ENCODE measurements around the gene FGF1. TPM values are rescaled to one million over a fixed set of nuclear protein-coding genes. Genes with fewer than 3 reads are reported as not detected.

Gene FGF1
- total and polyA plus RNA-seq, 2 donors (not counting 1 experiment from before 2014, with no cell fraction given), result not detected

GRCh38 chr5:142699184-142699720 lies 13.4 kb upstream of the FGF1 start:
- Histone ChIP-seq H2AFZ (ENCODE audit: insufficient read depth, low read depth, low read length, poor library complexity, severe bottlenecking) (no peak overlapping the region), H3K9me3 (ENCODE audit: control extremely low read depth in 1 of 3, control insufficient read depth in 2 of 3, insufficient read depth in 1 of 3, low read length in 2 of 3) (peaks cover 0 to 6% (median 5%) of the 10 kb centered on the region in 3 donors), H3K4me1 (ENCODE audit: control insufficient read depth in 2 of 2, insufficient read depth in 2 of 2, low read length in 2 of 2) (no peaks in the 10 kb centered on the region), H3K4me3 (ENCODE audit: control extremely low read depth in 1 of 5, extremely low read depth in 1 of 5, insufficient read depth in 1 of 5, low read depth in 2 of 5, low read length in 4 of 5) (no peak overlapping the region), H4K20me1 (ENCODE audit: control insufficient read depth, insufficient read depth, low read length, poor library complexity, severe bottlenecking) (no peaks in the 10 kb centered on the region), H3K36me3 (replicated peaks in 1 of 2; ENCODE audit: control extremely low read depth in 1 of 2, control insufficient read depth in 1 of 2, extremely low read depth in 1 of 2, insufficient read depth in 2 of 2, low read length in 1 of 2) (no peaks in the 10 kb centered on the region), H3K27ac (ENCODE audit: low read length in 2 of 2) (no peak overlapping the region), H3K27me3 (replicated peaks in 1 of 4; ENCODE audit: control extremely low read depth in 1 of 4, control insufficient read depth in 3 of 4, insufficient read depth in 4 of 4, low read length in 3 of 4) (peaks cover 0 to 4% (median 2%) of the 10 kb centered on the region in 4 experiments), H3K79me2 (ENCODE audit: control insufficient read depth, insufficient read depth, low read length) (no peaks in the 10 kb centered on the region), H3K9ac (ENCODE audit: low read length) (no peak overlapping the region), H3K4me2 (replicated peaks; ENCODE audit: low read depth, low read length, poor library complexity, severe bottlenecking) (no peak overlapping the region)
- Mint-ChIP-seq H3K27ac (no peak overlapping the region), H3K4me3 (no peak overlapping the region), H3K9me3 (ENCODE audit: insufficient read depth) (no peaks in the 10 kb centered on the region), H3K27me3 (peaks cover 11% of the 10 kb centered on the region), H3K4me1 (no peaks in the 10 kb centered on the region)
- CTCF ChIA-PET, result interaction anchor here (0.7 to 2.0 kb wide), 12 partner anchors 14 to 711 kb away, joined by 3 to 8 read pairs (median 4); no protein-coding TSS in a partner anchor
- peak; percentile 70 for ATAC-seq (ENCODE audit: low read depth)
- POLR2A ChIA-PET, result no interaction called here
- no peak for TF ChIP-seq EZH2 (IDR thresholded peaks at IDR 0.05; ENCODE audit: borderline replicate concordance, insufficient read depth, low read depth, low read length, poor library complexity, severe bottlenecking)
- TF ChIP-seq, protein P1, sequence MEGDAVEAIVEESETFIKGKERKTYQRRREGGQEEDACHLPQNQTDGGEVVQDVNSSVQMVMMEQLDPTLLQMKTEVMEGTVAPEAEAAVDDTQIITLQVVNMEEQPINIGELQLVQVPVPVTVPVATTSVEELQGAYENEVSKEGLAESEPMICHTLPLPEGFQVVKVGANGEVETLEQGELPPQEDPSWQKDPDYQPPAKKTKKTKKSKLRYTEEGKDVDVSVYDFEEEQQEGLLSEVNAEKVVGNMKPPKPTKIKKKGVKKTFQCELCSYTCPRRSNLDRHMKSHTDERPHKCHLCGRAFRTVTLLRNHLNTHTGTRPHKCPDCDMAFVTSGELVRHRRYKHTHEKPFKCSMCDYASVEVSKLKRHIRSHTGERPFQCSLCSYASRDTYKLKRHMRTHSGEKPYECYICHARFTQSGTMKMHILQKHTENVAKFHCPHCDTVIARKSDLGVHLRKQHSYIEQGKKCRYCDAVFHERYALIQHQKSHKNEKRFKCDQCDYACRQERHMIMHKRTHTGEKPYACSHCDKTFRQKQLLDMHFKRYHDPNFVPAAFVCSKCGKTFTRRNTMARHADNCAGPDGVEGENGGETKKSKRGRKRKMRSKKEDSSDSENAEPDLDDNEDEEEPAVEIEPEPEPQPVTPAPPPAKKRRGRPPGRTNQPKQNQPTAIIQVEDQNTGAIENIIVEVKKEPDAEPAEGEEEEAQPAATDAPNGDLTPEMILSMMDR (IDR thresholded peaks at IDR 0.05), result peak; percentile 76
- intact Hi-C loops (cut with micrococcal nuclease), result no loop called here
- WGBS (ENCODE audit: insufficient coverage), result 28% methylated on average over 3 of the region's 3 CpGs
- DNase-seq, result peak; percentile 61

- H3K27me3 Mint-ChIP-seq, result peaks cover 12% of the 10 kb centered on the region
- ATAC-seq (ENCODE audit: low read depth), result no peak
- H3K36me3 ChIP-seq (replicated peaks in 1 of 2; ENCODE audit: control extremely low read depth in 1 of 2, control insufficient read depth in 1 of 2, extremely low read depth in 1 of 2, insufficient read depth in 2 of 2, low read length in 1 of 2), result no peaks in the 10 kb centered on the region
- intact Hi-C loops (cut with micrococcal nuclease), result no loop called here
- no peak overlapping the region for H2AFZ ChIP-seq (ENCODE audit: insufficient read depth, low read depth, low read length, poor library complexity, severe bottlenecking)
- H3K27ac Mint-ChIP-seq, result no peak overlapping the region
- no peak for TF ChIP-seq EZH2 (IDR thresholded peaks at IDR 0.05; ENCODE audit: borderline replicate concordance, insufficient read depth, low read depth, low read length, poor library complexity, severe bottlenecking)
- TF ChIP-seq, protein P1 (IDR thresholded peaks at IDR 0.05), result no peak
- ChIA-PET POLR2A (no interaction called here), CTCF (interaction anchor here (0.7 to 2.0 kb wide), 13 partner anchors 10 to 711 kb away, joined by 3 to 8 read pairs (median 4); no protein-coding TSS in a partner anchor)
- H3K4me2 ChIP-seq (replicated peaks; ENCODE audit: low read depth, low read length, poor library complexity, severe bottlenecking), result no peak overlapping the region
- no peaks in the 10 kb centered on the region for H4K20me1 ChIP-seq (ENCODE audit: control insufficient read depth, insufficient read depth, low read length, poor library complexity, severe bottlenecking)
- H3K27ac ChIP-seq (ENCODE audit: low read length in 2 of 2), result no peak overlapping the region
- H3K4me3 Mint-ChIP-seq, result no peak overlapping the region
- peaks cover 0 to 6% (median 5%) of the 10 kb centered on the region in 3 donors for H3K9me3 ChIP-seq (ENCODE audit: control extremely low read depth in 1 of 3, control insufficient read depth in 2 of 3, insufficient read depth in 1 of 3, low read length in 2 of 3)
- DNase-seq, result no peak
- WGBS (ENCODE audit: insufficient coverage), result 67% methylated on average over 5 of the region's 9 CpGs
- peaks cover 0 to 4% (median 0%) of the 10 kb centered on the region in 4 experiments for H3K27me3 ChIP-seq (replicated peaks in 1 of 4; ENCODE audit: control extremely low read depth in 1 of 4, control insufficient read depth in 3 of 4, insufficient read depth in 4 of 4, low read length in 3 of 4)
- no peaks in the 10 kb centered on the region for H3K79me2 ChIP-seq (ENCODE audit: control insufficient read depth, insufficient read depth, low read length)
- H3K4me1 ChIP-seq (ENCODE audit: control insufficient read depth in 2 of 2, insufficient read depth in 2 of 2, low read length in 2 of 2), result no peaks in the 10 kb centered on the region
- no peaks in the 10 kb centered on the region for H3K4me1 Mint-ChIP-seq
- H3K9me3 Mint-ChIP-seq (ENCODE audit: insufficient read depth), result no peaks in the 10 kb centered on the region
- no peak overlapping the region for H3K4me3 ChIP-seq (ENCODE audit: control extremely low read depth in 1 of 5, extremely low read depth in 1 of 5, insufficient read depth in 1 of 5, low read depth in 2 of 5, low read length in 4 of 5)
- no peak overlapping the region for H3K9ac ChIP-seq (ENCODE audit: low read length)
Observed at GRCh38 chr5:142698447-142699183, 12.7 kb upstream of the FGF1 start.
